Stimulated activated CD4-positive, alpha-beta T cell treated with anti-CD3 and anti-CD28 coated beads, Interleukin-1b, Interleukin-23, amount 100 ng/mL, for 1 hour (primary cell): Measurements from ENCODE around the gene SWT1.
"Not testable (repeated sequence)": the region's sequence is repeated elsewhere in the genome, so short reads cannot be mapped to it uniquely, and the experiment has no call there.

Source experiments
- DNase-seq, 2 donors: peaks; one replicate each; pipeline ENCODE4 v3.0.0-alpha.2; 2020; ENCODE audit warnings: low read depth in 2 of 2

SWT1 gene

GRCh38 chr1:185249563-185249962, 92.6 kb downstream of the SWT1 start:
- DNase-seq, result no peak

GRCh38 chr1:185250063-185250462, 93.1 kb downstream of the SWT1 start:
- no peak for DNase-seq

GRCh38 chr1:185251928-185252327, 95.0 kb downstream of the SWT1 start:
- not testable (repeated sequence) for DNase-seq

GRCh38 chr1:185252404-185252803, 95.4 kb downstream of the SWT1 start:
- DNase-seq, result not testable (repeated sequence)

- not testable (repeated sequence) for DNase-seq
Observed at GRCh38 chr1:185255595-185255994, 98.6 kb downstream of the SWT1 start.

- DNase-seq, result not testable (repeated sequence)
Observed at GRCh38 chr1:185257116-185257949, 100.4 kb downstream of the SWT1 start.

GRCh38 chr1:185257950-185258208, 100.9 kb downstream of the SWT1 start:
- no peak for DNase-seq

GRCh38 chr1:185258676-185259075, 101.7 kb downstream of the SWT1 start:
- no peak for DNase-seq

GRCh38 chr1:185260611-185261010, 103.6 kb downstream of the SWT1 start:
- DNase-seq, result no peak

- no peak for DNase-seq
Observed at GRCh38 chr1:185262151-185262550, 105.2 kb downstream of the SWT1 start.

GRCh38 chr1:185263292-185263691, 106.3 kb downstream of the SWT1 start:
- DNase-seq, result no peak

GRCh38 chr1:185263780-185264179, 106.8 kb downstream of the SWT1 start:
- DNase-seq, result no peak

- no peak for DNase-seq
Observed at GRCh38 chr1:185265314-185265713, 108.3 kb downstream of the SWT1 start.

GRCh38 chr1:185267301-185267700, 110.3 kb downstream of the SWT1 start:
- DNase-seq, result no peak

- no peak for DNase-seq
Observed at GRCh38 chr1:185267701-185268100, 110.7 kb downstream of the SWT1 start.

GRCh38 chr1:185268352-185268751, 111.4 kb downstream of the SWT1 start:
- DNase-seq, result no peak

GRCh38 chr1:185271921-185272320, 115.0 kb downstream of the SWT1 start:
- DNase-seq, result no peak

GRCh38 chr1:185279571-185279970, 122.6 kb downstream of the SWT1 start:
- DNase-seq, result no peak

GRCh38 chr1:185280589-185280988, 123.6 kb downstream of the SWT1 start:
- DNase-seq, result no peak

GRCh38 chr1:185281245-185281644, 124.3 kb downstream of the SWT1 start:
- DNase-seq, result no peak

- DNase-seq, result no peak
Observed at GRCh38 chr1:185284116-185284515, 127.1 kb downstream of the SWT1 start.

- DNase-seq, result no peak
Observed at GRCh38 chr1:185284533-185285276, 127.7 kb downstream of the SWT1 start.

GRCh38 chr1:185287451-185287850, 130.5 kb downstream of the SWT1 start:
- no peak for DNase-seq
